Limb (tissue), 2 donors: Measurements from ENCODE around the gene TMPRSS15.
"Not testable (repeated sequence)": the region's sequence is repeated elsewhere in the genome, so short reads cannot be mapped to it uniquely, and the experiment has no call there.

Source experiments
- DNase-seq, 2 donors: peaks; one replicate each; pipeline ENCODE4 v3.0.0-alpha.2; 2016; ENCODE audit errors: extremely low spot score in 2 of 2

TMPRSS15 gene

DNA sequence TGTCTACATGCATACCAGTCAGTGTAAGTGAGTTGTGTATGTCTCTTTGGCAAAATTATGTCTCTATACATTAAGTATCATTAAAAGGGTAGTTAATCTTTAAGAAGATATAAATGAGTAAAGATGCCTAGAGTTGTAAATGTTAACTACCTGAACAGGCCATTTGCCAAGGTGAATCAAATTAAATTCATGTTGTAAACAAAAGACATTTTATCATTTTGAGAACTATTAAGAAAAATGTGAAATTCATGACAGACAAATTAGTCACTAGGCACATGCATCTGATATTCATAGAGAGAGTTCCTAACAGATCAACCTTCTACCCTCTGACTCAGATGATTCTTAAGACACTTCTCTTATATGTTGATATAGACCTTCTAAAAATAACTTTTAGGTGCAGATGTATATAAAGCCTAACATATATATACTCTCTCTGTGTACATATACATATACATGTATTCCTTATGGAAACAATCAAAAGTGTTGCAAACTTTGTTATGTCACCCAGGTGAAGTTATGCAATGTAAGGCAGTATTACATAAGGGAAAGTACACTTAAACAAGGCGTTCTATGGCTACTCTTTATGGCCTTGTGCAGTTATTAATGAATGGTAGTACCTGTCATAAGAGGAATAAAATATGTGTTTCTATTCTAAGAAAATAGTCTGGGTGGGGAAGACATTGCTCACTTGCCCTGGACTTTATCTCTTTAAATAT, at the start of gene TMPRSS15:
TSS of gene TMPRSS15 (minus strand) at position 51 of the 716 bp plus-strand sequence. CDS start 163 bp downstream, outside the sequence.
- no peak for DNase-seq

DNA sequence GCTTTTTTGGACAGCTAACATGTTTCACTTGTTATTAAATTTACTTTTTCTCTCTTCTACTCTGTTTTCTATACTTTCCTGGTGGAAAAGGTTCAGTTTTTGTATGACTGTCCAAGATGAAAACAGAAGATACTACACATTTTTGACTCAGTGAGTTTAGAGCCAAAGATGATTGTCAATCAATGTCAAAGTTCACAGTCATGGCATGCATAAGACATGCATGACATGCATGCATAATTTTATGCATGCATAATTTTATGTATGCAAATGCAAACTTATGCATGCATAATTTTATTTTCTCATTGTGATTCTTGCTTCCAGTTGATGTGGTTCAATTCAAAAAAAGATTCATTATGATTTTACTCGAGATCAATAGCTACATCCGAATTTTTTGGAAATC, 48.1 kb upstream of the TMPRSS15 start:
- no peak for DNase-seq

DNA sequence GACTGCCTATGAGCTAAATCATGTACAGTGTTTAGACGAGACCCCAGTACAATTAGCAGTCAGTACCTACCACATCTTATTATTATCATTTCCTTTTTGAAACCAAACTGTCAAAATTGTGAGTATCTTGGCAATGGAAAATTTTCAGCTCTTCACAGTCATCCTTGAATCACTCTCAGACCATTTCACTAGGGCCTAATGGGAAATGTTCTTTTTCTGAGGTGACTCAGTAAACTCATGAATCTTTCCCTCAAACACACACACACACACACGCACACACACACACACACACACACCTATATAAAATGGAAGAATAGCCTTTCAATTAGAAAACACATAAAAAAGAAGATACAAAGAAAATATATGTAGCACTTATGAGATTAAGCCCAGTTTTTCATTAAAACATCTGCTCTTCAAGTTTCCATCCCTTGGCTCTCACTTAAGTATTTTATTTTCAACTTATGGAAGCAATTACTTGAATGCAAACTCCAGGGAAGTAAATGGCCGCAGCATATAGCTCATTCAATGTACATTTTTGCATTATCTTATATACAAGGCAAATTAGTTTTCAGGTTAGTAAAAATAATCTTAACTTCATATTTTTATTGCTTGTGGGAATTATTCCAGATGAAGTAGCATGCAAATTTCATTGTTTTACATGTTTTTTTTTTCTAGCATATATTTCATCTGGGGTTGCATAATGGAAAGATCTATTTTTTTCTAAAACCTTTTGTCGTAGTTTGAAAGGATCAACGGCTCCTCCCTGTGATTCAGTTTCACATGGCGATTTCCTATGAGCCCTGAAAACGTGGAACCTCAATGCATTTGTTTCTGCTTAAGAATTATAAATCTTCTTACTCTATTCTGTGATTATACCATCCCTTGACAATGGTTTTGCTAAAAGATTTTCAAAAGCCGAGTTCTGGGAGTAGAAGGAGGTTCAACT, 46.3 kb upstream of the TMPRSS15 start:
- DNase-seq = peak in 1 of 2 donors; percentile 72

- DNase-seq = no peak
Measured at GRCh38 chr21:18443701-18444100, 40.1 kb upstream of the TMPRSS15 start.

GRCh38 chr21:18443085-18443484, 39.5 kb upstream of the TMPRSS15 start:
- no peak for DNase-seq

GRCh38 chr21:18430341-18430740, 26.8 kb upstream of the TMPRSS15 start:
- DNase-seq = no peak

DNA sequence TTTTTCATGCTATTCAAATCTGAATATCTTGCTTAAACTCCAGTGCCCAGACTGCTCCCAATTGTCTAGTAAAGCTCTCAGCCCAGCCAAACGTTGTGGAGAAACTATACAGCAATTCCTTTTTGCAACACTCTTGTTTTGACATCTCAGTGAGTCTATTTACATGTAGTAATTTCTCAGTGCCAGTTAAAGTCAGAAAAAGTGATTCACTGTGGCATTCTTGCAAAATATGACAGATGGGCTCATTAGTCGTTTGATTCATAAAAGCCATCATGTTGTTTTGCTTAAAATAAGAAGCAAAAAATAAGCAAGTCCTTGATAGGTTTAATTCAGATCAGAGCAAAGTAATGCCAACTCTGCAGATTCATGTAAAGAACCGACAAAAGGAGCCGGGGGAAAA, 20.7 kb upstream of the TMPRSS15 start:
- DNase-seq = no peak

GRCh38 chr21:18417141-18417790, 13.7 kb upstream of the TMPRSS15 start:
- DNase-seq = no peak

GRCh38 chr21:18411565-18411964, 8.0 kb upstream of the TMPRSS15 start:
- no peak for DNase-seq

DNA sequence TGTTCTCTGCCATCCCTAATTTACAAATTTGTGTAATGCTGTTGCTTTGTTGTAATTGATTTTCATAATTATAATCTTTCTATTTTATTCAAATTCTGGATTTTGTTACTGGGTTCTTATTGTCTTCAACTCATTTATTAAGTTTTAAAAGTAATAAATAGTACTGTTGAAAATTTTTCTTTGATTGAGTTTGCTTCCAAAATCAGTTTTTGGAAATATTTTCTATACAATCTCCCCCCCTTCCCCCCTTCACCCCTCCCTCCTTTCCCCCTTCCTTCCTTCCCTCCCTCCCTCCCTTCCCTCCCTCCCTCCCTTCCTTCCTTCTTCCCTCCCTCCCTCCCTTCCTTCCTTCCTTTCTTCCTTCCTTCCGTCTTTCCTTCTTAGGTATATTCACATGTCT, 6.0 kb upstream of the TMPRSS15 start:
- DNase-seq = no peak

DNA sequence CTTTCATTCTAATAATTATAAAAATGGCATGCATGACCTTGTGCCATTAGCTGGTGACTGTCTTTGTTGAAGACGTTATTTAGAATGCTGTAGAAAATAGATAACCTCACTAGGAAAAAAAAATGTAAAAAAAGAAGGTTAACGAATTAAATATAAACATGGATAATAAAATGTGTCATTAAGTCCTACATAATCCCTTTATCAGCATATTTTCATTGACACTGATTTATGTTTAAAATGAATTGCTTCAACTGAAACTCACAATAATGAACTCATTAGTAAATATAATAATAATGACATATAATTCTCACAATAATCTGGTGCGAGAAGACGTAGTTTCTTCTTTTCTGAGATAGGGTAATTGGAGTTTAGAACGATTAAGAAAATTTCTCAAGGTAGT, 4.7 kb downstream of the TMPRSS15 start:
- DNase-seq = no peak

DNA sequence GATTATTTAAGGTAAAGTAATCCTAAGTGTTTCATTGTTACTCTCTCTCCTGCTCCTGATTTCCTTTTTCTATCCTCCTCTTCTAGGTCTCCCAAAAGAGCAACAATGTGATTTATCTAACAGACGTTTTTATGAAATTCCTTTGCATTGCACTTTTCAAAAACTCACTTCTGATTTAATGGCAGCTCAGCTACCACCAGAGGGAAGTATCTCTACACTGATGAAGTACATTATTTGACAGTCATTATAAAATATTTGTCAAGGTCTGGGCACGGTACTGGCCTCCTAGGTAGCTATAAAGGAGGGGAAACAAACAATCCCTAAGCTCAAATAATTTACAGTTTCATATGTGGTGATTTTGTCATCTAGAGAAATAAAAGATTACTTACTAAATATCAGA, 15.6 kb downstream of the TMPRSS15 start:
- DNase-seq = no peak

GRCh38 chr21:18384771-18385170, 18.8 kb downstream of the TMPRSS15 start:
- DNase-seq = no peak

GRCh38 chr21:18382934-18383619, 20.5 kb downstream of the TMPRSS15 start:
- not testable (repeated sequence) for DNase-seq

- no peak for DNase-seq
Measured at GRCh38 chr21:18382141-18382540, 21.4 kb downstream of the TMPRSS15 start.

DNA sequence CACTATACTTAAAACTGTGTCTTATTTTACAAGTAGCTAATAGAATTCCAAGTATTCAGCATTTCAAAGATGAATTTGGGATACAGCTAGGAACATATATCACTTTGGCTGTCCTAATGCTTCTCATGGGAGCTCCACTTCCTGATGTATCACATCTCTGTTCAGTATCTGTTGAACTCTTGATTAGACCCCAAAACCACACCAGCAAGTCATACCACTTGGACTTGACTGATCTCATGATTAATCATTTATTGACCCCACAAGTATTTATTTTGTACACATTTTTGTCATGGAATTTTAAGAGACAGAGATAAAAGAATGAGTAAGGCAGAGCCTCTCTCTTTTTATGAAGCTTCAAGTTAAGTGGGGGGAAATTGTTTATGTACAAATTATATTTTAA, 30.0 kb downstream of the TMPRSS15 start:
- DNase-seq = no peak

DNA sequence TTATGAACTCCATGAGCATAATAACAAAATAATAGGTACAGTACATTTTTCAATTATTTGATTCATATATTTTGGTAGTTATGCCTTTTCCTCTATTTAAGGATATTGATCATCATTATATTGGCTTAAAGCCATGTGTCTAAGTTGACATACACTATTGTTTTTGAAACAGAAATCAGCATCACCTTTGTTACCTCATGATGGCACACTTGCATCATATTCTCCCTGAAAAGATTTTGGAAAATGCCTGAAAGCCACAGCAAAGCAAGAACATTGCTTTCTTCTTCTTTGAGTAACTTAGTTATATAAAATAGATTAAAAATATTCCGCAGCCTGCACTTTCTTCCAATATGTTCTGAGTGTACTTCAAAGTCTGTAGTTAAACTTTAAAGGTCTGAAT, 33.3 kb downstream of the TMPRSS15 start:
- DNase-seq = no peak

DNA sequence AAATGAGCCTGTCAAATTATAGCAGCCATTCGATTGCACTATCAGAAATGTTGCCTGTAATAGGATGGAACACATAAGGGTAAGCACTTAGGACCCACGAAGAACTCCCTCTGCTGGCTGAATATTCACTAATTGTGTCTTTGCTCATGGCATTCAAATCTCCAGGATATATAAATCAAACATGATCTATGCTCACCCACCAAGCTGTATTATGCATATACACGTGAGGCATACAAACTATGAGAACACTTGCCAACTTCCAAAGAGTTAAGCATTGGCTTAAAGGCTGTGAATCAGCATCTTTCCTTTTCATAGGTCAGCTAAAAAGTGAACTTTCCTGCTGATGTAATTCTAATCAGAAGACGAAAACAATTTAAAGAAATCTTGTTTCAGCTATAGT, 34.5 kb downstream of the TMPRSS15 start:
- DNase-seq = no peak

- no peak for DNase-seq
Measured at GRCh38 chr21:18368205-18368604, 35.4 kb downstream of the TMPRSS15 start.

GRCh38 chr21:18356801-18357200, 46.8 kb downstream of the TMPRSS15 start:
- no peak for DNase-seq

DNA sequence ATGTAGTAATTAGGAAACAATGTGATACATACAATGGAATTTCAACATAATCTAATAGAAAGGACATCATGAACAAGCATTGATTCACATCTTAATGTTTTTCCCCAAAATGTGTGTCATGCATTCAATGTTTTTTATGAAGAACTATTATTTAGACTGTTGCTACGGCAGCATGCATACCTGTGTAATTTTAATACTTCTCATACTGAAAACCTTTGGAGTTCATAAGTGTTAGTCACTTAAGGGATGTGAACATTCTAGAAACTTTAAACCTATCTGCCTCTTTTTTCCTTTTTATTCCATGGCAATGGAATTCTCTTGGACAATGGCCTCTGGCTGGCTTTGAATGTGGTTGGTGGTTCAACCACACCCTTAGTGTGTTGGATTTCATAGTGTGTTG, 48.6 kb downstream of the TMPRSS15 start:
- no peak for DNase-seq
